ENCODE results near the gene CHAT.

GRCh38 chr10:49656845-49657493 lies 43.1 kb downstream of the CHAT start:
- TF ChIP-seq SIN3A (IDR thresholded peaks at IDR 0.05; ENCODE audit: low read depth) (no peak), CTCF (IDR thresholded peaks at IDR 0.05 in 2 of 3, conservative IDR thresholded peaks at IDR 0.05 in 1 of 3; ENCODE audit: borderline replicate concordance in 1 of 3, insufficient read depth in 1 of 3, low read depth in 2 of 3, low read length in 2 of 3) (no peak)

Data from HCT116 (cell line).